PFSK-1 (cell line): ENCODE measurements around the gene PEX6.

ENCODE experiments used
- FOXP2 ChIP-seq: optimal IDR thresholded peaks from 2 replicates; pipeline ENCODE3; 2011; ENCODE audit warnings: borderline replicate concordance, control low read depth, inconsistent platforms; ENCODE audit not compliant: insufficient read depth; ENCODE audit errors: extremely low read length, extremely low read depth
- POLR2AphosphoS5 ChIP-seq: IDR thresholded peaks from 2 replicates; pipeline ENCODE4 v1.6.1; 2012; ENCODE audit warnings: low read depth, mild to moderate bottlenecking, control low read depth, low read length, moderate library complexity
- SIN3A ChIP-seq: IDR thresholded peaks from 2 replicates; pipeline ENCODE4 v1.6.1; 2012; ENCODE audit warnings: mild to moderate bottlenecking, low read length, moderate library complexity, borderline replicate concordance; ENCODE audit not compliant: insufficient read depth
- TAF1 ChIP-seq: IDR thresholded peaks from 2 replicates; pipeline ENCODE4 v1.6.1; 2012; ENCODE audit warnings: low read length, control low read depth, borderline replicate concordance; ENCODE audit not compliant: insufficient read depth
- TF ChIP-seq, protein P1 (sequence below), 2 experiments: IDR thresholded peaks; 2 replicates each; pipeline versions ENCODE4 v1.6.1 to v1.8.0; 2011 to 2012; ENCODE audit warnings: low read depth in 2 of 2, low read length in 2 of 2, control low read depth in 1 of 2, inconsistent platforms in 1 of 2, mild to moderate bottlenecking in 1 of 2, moderate library complexity in 1 of 2; ENCODE audit not compliant: insufficient read depth in 1 of 2

DNA sequence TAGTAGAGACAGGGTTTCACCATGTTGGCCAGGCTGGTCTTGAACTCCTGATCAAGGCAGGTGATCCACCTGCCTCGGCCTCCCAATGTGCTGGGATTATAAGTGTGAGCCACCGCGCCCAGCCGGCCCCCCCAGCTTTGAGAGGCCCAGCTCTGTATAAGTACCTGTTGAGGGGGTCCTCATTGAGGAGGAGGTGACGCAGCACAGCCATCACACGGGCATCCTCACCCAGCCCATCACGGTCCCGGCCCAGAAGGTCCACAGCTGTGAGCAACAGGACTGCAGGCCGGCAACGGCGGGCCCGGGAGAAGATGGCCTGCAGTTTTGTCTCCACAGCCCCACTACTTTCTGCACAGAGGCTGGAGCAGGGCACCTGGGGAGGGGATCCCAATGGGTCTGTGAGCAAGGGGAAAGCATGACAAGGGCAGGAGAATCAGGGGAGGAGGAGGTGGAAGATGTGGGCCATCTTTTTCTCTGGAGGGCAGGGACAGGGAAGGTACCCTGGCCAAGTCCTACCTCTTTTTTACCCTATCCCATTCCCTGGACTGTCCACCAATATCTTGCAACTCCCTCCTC lies 10.8 kb downstream of the PEX6 start:
- no peak for TF ChIP-seq POLR2AphosphoS5
- TF ChIP-seq TAF1: no peak
- no peak for TF ChIP-seq FOXP2
- TF ChIP-seq, protein P1, sequence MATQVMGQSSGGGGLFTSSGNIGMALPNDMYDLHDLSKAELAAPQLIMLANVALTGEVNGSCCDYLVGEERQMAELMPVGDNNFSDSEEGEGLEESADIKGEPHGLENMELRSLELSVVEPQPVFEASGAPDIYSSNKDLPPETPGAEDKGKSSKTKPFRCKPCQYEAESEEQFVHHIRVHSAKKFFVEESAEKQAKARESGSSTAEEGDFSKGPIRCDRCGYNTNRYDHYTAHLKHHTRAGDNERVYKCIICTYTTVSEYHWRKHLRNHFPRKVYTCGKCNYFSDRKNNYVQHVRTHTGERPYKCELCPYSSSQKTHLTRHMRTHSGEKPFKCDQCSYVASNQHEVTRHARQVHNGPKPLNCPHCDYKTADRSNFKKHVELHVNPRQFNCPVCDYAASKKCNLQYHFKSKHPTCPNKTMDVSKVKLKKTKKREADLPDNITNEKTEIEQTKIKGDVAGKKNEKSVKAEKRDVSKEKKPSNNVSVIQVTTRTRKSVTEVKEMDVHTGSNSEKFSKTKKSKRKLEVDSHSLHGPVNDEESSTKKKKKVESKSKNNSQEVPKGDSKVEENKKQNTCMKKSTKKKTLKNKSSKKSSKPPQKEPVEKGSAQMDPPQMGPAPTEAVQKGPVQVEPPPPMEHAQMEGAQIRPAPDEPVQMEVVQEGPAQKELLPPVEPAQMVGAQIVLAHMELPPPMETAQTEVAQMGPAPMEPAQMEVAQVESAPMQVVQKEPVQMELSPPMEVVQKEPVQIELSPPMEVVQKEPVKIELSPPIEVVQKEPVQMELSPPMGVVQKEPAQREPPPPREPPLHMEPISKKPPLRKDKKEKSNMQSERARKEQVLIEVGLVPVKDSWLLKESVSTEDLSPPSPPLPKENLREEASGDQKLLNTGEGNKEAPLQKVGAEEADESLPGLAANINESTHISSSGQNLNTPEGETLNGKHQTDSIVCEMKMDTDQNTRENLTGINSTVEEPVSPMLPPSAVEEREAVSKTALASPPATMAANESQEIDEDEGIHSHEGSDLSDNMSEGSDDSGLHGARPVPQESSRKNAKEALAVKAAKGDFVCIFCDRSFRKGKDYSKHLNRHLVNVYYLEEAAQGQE (IDR thresholded peaks at IDR 0.05; ENCODE audit: insufficient read depth in 1 of 2, low read depth in 2 of 2, low read length in 2 of 2): no peak
- no peak for TF ChIP-seq SIN3A
